Kidney epithelial cell (primary cell): Measurements from ENCODE around the gene GFI1B. TPM values are rescaled to one million over a fixed set of nuclear protein-coding genes. Genes with fewer than 3 reads are reported as not detected.

Source experiments
- DNase-seq: peaks from one replicate; pipeline ENCODE4 v3.0.0-alpha.2; 2010; ENCODE audit warnings: low read depth
- H3K27me3 ChIP-seq: 2 replicates; pipeline ENCODE4 v1.6.0; 2011; ENCODE audit warnings: low read length; ENCODE audit not compliant: control insufficient read depth, insufficient read depth
- H3K36me3 ChIP-seq: 2 replicates; pipeline ENCODE4 v1.5.1; 2011; ENCODE audit warnings: low read length; ENCODE audit not compliant: control insufficient read depth, insufficient read depth
- H3K4me3 ChIP-seq: 2 replicates; pipeline ENCODE4 v1.5.1; 2011; ENCODE audit warnings: low read depth, mild to moderate bottlenecking, control low read depth, low read length
- CTCF ChIP-seq: IDR thresholded peaks from 2 replicates; pipeline ENCODE4 v1.5.1; 2011; ENCODE audit warnings: mild to moderate bottlenecking, moderate library complexity, low read length, control low read depth, inconsistent platforms; ENCODE audit not compliant: insufficient read depth, poor library complexity, severe bottlenecking
- total RNA-seq: library from RNA; depleted of rRNA; stranded (reverse); fragments of >200 nt; gene quantifications from 2 replicates; pipeline ENCODE4 v1.2.3, GENCODE V29; 2015

GFI1B gene
- total RNA-seq, 1 donor from 2014 or later = not detected

- H3K4me3 ChIP-seq = no peak overlapping the region
These were observed 31.7 kb upstream of the GFI1B start for GRCh38 chr9:132946631-132947295.

GRCh38 chr9:132947756-132948155 is 30.7 kb upstream of the GFI1B start:
- no peak for DNase-seq
- H3K4me3 ChIP-seq = no peak overlapping the region
- H3K36me3 ChIP-seq = no peaks in the 10 kb centered on the region
- TF ChIP-seq CTCF = no peak
- no peaks in the 10 kb centered on the region for H3K27me3 ChIP-seq

More at GRCh38 chr9:132946631-132947295, 31.7 kb upstream of the GFI1B start:
- Histone ChIP-seq H3K36me3 (no peaks in the 10 kb centered on the region), H3K27me3 (no peaks in the 10 kb centered on the region)
- no peak for TF ChIP-seq CTCF
- no peak for DNase-seq

GRCh38 chr9:132948482-132949050 is 29.9 kb upstream of the GFI1B start:
- no peaks in the 10 kb centered on the region for H3K27me3 ChIP-seq
- no peaks in the 10 kb centered on the region for H3K36me3 ChIP-seq
- DNase-seq = no peak
- no peak overlapping the region for H3K4me3 ChIP-seq
- no peak for TF ChIP-seq CTCF

- Histone ChIP-seq H3K4me3 (no peak overlapping the region), H3K27me3 (no peaks in the 10 kb centered on the region), H3K36me3 (no peaks in the 10 kb centered on the region)
- no peak for DNase-seq
- no peak for TF ChIP-seq CTCF
These were observed 28.8 kb upstream of the GFI1B start for GRCh38 chr9:132949709-132950108.

- no peak for TF ChIP-seq CTCF
- Histone ChIP-seq H3K27me3 (no peaks in the 10 kb centered on the region), H3K36me3 (no peaks in the 10 kb centered on the region), H3K4me3 (no peak overlapping the region)
- DNase-seq = no peak
These were observed 23.4 kb upstream of the GFI1B start for GRCh38 chr9:132955123-132955522.

- Histone ChIP-seq H3K4me3 (no peak overlapping the region), H3K27me3 (no peaks in the 10 kb centered on the region), H3K36me3 (no peaks in the 10 kb centered on the region)
- no peak for TF ChIP-seq CTCF
- no peak for DNase-seq
These were observed 22.7 kb upstream of the GFI1B start for GRCh38 chr9:132955768-132956167.
